HEK293 (cell line): ENCODE results near the gene ABHD12.

Experiments
- CTCF ChIA-PET: fragments of 350-600 bp; formaldehyde crosslinking; extraction: SDS; loops from one replicate; lab custom pipeline; 2021; ENCODE audit warnings: antibody characterized with exemption; lab: Yijun Ruan, JAX
- POLR2A ChIA-PET: fragments of 300-600 bp; formaldehyde crosslinking; extraction: SDS; loops from one replicate; lab custom pipeline; 2020; ENCODE audit warnings: antibody characterized with exemption, inconsistent platforms; lab: Yijun Ruan, JAX
- H3K27ac ChIP-seq: fragments of 200-500 bp; sonication (Bioruptor generic); 2 replicates; pipeline ENCODE4 v1.5.1; 2014; ENCODE audit warnings: low read depth, low read length, control low read depth, inconsistent platforms; ENCODE audit errors: extremely low read depth
- H3K36me3 ChIP-seq, 2 experiments: fragments of 200-500 bp in 1 of 2; sonication (Bioruptor generic) in 1 of 2; 1 replicate in 1 of 2; 2 replicates in 1 of 2; pipeline ENCODE4 v1.5.1; 2014 to 2017; ENCODE audit warnings: inconsistent platforms in 2 of 2, low read length in 2 of 2; ENCODE audit not compliant: control insufficient read depth in 2 of 2, insufficient read depth in 1 of 2
- H3K4me1 ChIP-seq: fragments of 200-500 bp; sonication (Bioruptor generic); 2 replicates; pipeline ENCODE4 v1.5.1; 2014; ENCODE audit warnings: mild to moderate bottlenecking, low read length, inconsistent platforms; ENCODE audit not compliant: control insufficient read depth, insufficient read depth
- H3K4me3 ChIP-seq: 2 replicates; pipeline ENCODE4 v1.5.1; 2011; ENCODE audit warnings: low read depth, mild to moderate bottlenecking, control low read depth, low read length, moderate library complexity
- H3K9me3 ChIP-seq: fragments of 200-500 bp; sonication (Bioruptor generic); 2 replicates; pipeline ENCODE4 v1.5.1; 2014; ENCODE audit warnings: low read depth, low read length, inconsistent platforms; ENCODE audit not compliant: control insufficient read depth, insufficient read depth
- BCL11A ChIP-seq: fragments of 450-650 bp; formaldehyde crosslinking; IDR thresholded peaks from 2 replicates; pipeline ENCODE4 v1.5.1; 2016; ENCODE audit warnings: low read depth, missing biosample characterization, missing genetic modification characterization
- BCL11B ChIP-seq: fragments of 450-650 bp; formaldehyde crosslinking; IDR thresholded peaks from 2 replicates; pipeline ENCODE4 v1.5.1; 2016; ENCODE audit warnings: low read depth, missing biosample characterization, missing genetic modification characterization
- FEZF1 ChIP-seq: fragments of 450-650 bp; formaldehyde crosslinking; IDR thresholded peaks from 2 replicates; pipeline ENCODE4 v1.5.1; 2016; ENCODE audit warnings: missing biosample characterization, missing genetic modification characterization
- GLI4 ChIP-seq: fragments of 450-650 bp; formaldehyde crosslinking; IDR thresholded peaks from 2 replicates; pipeline ENCODE4 v1.5.1; 2016; ENCODE audit warnings: missing biosample characterization, missing genetic modification characterization
- GLIS2 ChIP-seq: fragments of 450-650 bp; formaldehyde crosslinking; IDR thresholded peaks from 2 replicates; pipeline ENCODE4 v1.5.1; 2016; ENCODE audit warnings: missing biosample characterization, missing genetic modification characterization
- KLF16 ChIP-seq: fragments of 450-650 bp; formaldehyde crosslinking; IDR thresholded peaks from 2 replicates; pipeline ENCODE4 v1.5.1; 2017; ENCODE audit warnings: missing biosample characterization, missing genetic modification characterization
- KLF7 ChIP-seq: fragments of 450-650 bp; formaldehyde crosslinking; IDR thresholded peaks from 2 replicates; pipeline ENCODE4 v1.5.1; 2016; ENCODE audit warnings: missing biosample characterization, missing genetic modification characterization, borderline replicate concordance
- KLF8 ChIP-seq: fragments of 450-650 bp; formaldehyde crosslinking; IDR thresholded peaks from 2 replicates; pipeline ENCODE4 v1.5.1; 2016; ENCODE audit warnings: missing biosample characterization, missing genetic modification characterization
- KLF9 ChIP-seq: fragments of 450-650 bp; formaldehyde crosslinking; IDR thresholded peaks from 2 replicates; pipeline ENCODE4 v1.5.1; 2016; ENCODE audit warnings: missing biosample characterization, missing genetic modification characterization, low read depth
- SP2 ChIP-seq: fragments of 450-650 bp; formaldehyde crosslinking; IDR thresholded peaks from 2 replicates; pipeline ENCODE4 v1.5.1; 2016; ENCODE audit warnings: missing biosample characterization, missing genetic modification characterization
- TRIM28 ChIP-seq: IDR thresholded peaks from 2 replicates; pipeline ENCODE4 v1.6.1; 2011; ENCODE audit warnings: low read length, control low read depth, borderline replicate concordance
- YY1 ChIP-seq: fragments of 450-650 bp; formaldehyde crosslinking; IDR thresholded peaks from 2 replicates; pipeline ENCODE4 v1.5.1; 2018; ENCODE audit warnings: missing biosample characterization, missing genetic modification characterization
- ZBTB17 ChIP-seq: fragments of 450-650 bp; formaldehyde crosslinking; IDR thresholded peaks from 2 replicates; pipeline ENCODE4 v1.5.1; 2016; ENCODE audit warnings: missing biosample characterization, missing genetic modification characterization
- ZEB2 ChIP-seq: fragments of 450-650 bp; formaldehyde crosslinking; IDR thresholded peaks from 2 replicates; pipeline ENCODE4 v1.5.1; 2016; ENCODE audit warnings: missing biosample characterization, missing genetic modification characterization
- ZFHX2 ChIP-seq: fragments of 450-650 bp; formaldehyde crosslinking; conservative IDR thresholded peaks from 2 replicates; pipeline ENCODE4 v1.5.1; 2016; ENCODE audit warnings: missing biosample characterization, missing genetic modification characterization
- ZIC2 ChIP-seq: fragments of 450-650 bp; formaldehyde crosslinking; IDR thresholded peaks from 2 replicates; pipeline ENCODE4 v1.5.1; 2016; ENCODE audit warnings: missing biosample characterization, missing genetic modification characterization
- ZNF26 ChIP-seq: fragments of 450-650 bp; formaldehyde crosslinking; IDR thresholded peaks from 2 replicates; pipeline ENCODE4 v1.5.1; 2016; ENCODE audit warnings: missing biosample characterization, missing genetic modification characterization
- ZNF302 ChIP-seq: fragments of 450-650 bp; formaldehyde crosslinking; IDR thresholded peaks from 2 replicates; pipeline ENCODE4 v1.5.1; 2016; ENCODE audit warnings: missing biosample characterization, missing genetic modification characterization, low read depth
- ZNF341 ChIP-seq: fragments of 450-650 bp; formaldehyde crosslinking; IDR thresholded peaks from 2 replicates; pipeline ENCODE4; 2016; ENCODE audit warnings: low read depth, missing biosample characterization, missing genetic modification characterization
- ZNF350 ChIP-seq: fragments of 450-650 bp; formaldehyde crosslinking; IDR thresholded peaks from 2 replicates; pipeline ENCODE4 v1.5.0; 2017; ENCODE audit warnings: missing biosample characterization, mild to moderate bottlenecking, missing genetic modification characterization
- ZNF366 ChIP-seq: fragments of 450-650 bp; formaldehyde crosslinking; conservative IDR thresholded peaks from 2 replicates; pipeline ENCODE4 v1.5.1; 2016; ENCODE audit warnings: missing biosample characterization, missing genetic modification characterization
- ZNF37A ChIP-seq: fragments of 450-650 bp; IDR thresholded peaks from 2 replicates; pipeline ENCODE4 v1.5.1; 2018; ENCODE audit warnings: missing biosample characterization, missing genetic modification characterization
- ZNF513 ChIP-seq: fragments of 450-650 bp; IDR thresholded peaks from 2 replicates; pipeline ENCODE4 v1.5.1; 2018; ENCODE audit warnings: missing biosample characterization, missing genetic modification characterization
- ZNF610 ChIP-seq: fragments of 450-650 bp; formaldehyde crosslinking; IDR thresholded peaks from 2 replicates; pipeline ENCODE4 v1.5.1; 2016; ENCODE audit warnings: missing biosample characterization, missing genetic modification characterization, borderline replicate concordance
- ZNF692 ChIP-seq: fragments of 450-650 bp; formaldehyde crosslinking; IDR thresholded peaks from 2 replicates; pipeline ENCODE4 v1.5.1; 2016; ENCODE audit warnings: missing biosample characterization, missing genetic modification characterization
- ZNF768 ChIP-seq: fragments of 450-650 bp; formaldehyde crosslinking; IDR thresholded peaks from 2 replicates; pipeline ENCODE4 v1.5.1; 2018; ENCODE audit warnings: missing biosample characterization, mild to moderate bottlenecking, missing genetic modification characterization
- TF ChIP-seq, protein P1 (sequence below): fragments of 450-650 bp; formaldehyde crosslinking; optimal IDR thresholded peaks from 2 replicates; pipeline ENCODE3; 2016; ENCODE audit warnings: missing biosample characterization, mild to moderate bottlenecking, missing genetic modification characterization
- TF ChIP-seq, protein P2 (sequence below): fragments of 450-650 bp; formaldehyde crosslinking; IDR thresholded peaks from 2 replicates; pipeline ENCODE4 v1.5.1; 2016; ENCODE audit warnings: missing biosample characterization, missing genetic modification characterization
- TF ChIP-seq, protein P3 (sequence below): fragments of 450-650 bp; formaldehyde crosslinking; IDR thresholded peaks from 2 replicates; pipeline ENCODE4 v1.5.1; 2016; ENCODE audit warnings: missing biosample characterization, missing genetic modification characterization

Gene ABHD12

DNA sequence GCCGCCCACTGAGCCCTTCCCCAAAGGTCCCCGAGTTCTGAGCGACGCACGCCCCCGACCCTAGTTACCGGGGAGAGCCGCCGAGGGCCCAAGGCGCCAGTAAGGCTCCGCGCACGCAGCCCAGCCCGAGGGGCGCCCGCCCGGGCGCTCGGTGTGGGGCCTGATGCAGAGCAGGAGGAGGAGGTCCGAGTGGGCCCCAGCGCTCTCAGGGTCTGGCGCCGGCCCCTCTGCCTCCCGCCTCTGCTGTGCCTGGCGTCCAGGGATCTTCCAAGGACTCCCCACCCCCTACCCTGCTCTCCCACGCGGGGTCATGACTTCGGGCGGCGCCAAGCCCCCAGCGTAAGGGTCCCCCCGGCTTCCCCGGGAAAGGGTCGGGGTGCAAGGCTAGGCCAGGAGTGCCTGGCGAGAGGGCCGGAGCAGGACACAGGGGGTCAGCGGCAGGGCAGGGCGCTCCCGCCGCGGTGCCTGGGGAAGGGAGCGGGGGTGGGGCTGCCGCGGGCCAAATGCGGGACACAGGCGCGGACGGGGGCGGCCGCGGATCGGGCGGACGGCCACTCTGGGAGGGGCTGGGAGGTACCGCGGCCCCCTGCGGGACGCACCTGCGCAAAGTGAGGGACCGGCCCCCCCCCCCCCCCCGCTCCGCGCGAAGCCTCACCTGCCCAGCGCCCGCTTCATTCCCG lies 637 bp downstream of the ABHD12 start (continued):
- no peak for TF ChIP-seq ZNF26 (tag by site-specific recombination)
- TF ChIP-seq, protein P1, sequence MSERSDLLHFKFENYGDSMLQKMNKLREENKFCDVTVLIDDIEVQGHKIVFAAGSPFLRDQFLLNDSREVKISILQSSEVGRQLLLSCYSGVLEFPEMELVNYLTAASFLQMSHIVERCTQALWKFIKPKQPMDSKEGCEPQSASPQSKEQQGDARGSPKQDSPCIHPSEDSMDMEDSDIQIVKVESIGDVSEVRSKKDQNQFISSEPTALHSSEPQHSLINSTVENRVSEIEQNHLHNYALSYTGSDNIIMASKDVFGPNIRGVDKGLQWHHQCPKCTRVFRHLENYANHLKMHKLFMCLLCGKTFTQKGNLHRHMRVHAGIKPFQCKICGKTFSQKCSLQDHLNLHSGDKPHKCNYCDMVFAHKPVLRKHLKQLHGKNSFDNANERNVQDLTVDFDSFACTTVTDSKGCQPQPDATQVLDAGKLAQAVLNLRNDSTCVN, result peak; percentile 79
- TF ChIP-seq ZNF610, result peak; percentile 59; the same call in 1 of the 2 replicates
- TF ChIP-seq BCL11B (tag by site-specific recombination), result 0 out of 2 replicates have a peak, but pooled peaks have one; percentile 37
- TF ChIP-seq ZFHX2, result peak; percentile 96
- TF ChIP-seq, protein P2, sequence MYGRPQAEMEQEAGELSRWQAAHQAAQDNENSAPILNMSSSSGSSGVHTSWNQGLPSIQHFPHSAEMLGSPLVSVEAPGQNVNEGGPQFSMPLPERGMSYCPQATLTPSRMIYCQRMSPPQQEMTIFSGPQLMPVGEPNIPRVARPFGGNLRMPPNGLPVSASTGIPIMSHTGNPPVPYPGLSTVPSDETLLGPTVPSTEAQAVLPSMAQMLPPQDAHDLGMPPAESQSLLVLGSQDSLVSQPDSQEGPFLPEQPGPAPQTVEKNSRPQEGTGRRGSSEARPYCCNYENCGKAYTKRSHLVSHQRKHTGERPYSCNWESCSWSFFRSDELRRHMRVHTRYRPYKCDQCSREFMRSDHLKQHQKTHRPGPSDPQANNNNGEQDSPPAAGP (tag by site-specific recombination), result peak; percentile 68; the same call in 1 of the 2 replicates
- no peak for TF ChIP-seq FEZF1 (tag by site-specific recombination)
- TF ChIP-seq SP2 (tag by site-specific recombination), result peak; percentile 56
- TF ChIP-seq KLF7 (tag by site-specific recombination), result no peak
- TF ChIP-seq ZNF692 (tag by site-specific recombination), result peak; percentile 97
- TF ChIP-seq KLF9 (tag by site-specific recombination), result peak; percentile 58; the same call in 1 of the 2 replicates
- TF ChIP-seq BCL11A (tag by site-specific recombination), result peak; percentile 66
- TF ChIP-seq TRIM28, result no peak
- TF ChIP-seq ZIC2 (tag by site-specific recombination), result peak; percentile 89
- no peak for TF ChIP-seq ZNF513 (tag by site-specific recombination)
- 0 out of 2 replicates have a peak, but pooled peaks have one; percentile 29 for TF ChIP-seq ZEB2
- TF ChIP-seq ZNF341, result peak; percentile 99
- TF ChIP-seq KLF8, result peak; percentile 80; the same call in 1 of the 2 replicates
- TF ChIP-seq GLIS2, result peak; percentile 99

GRCh38 chr20:25389401-25389857 lies 1.2 kb downstream of the ABHD12 start:
- Histone ChIP-seq H3K4me3 (peak overlapping the region; percentile 99), H3K4me1 (peaks cover 2% of the 10 kb centered on the region; the same call in 1 of the 2 replicates), H3K27ac (peak overlapping the region; percentile 93), H3K9me3 (no peaks in the 10 kb centered on the region), H3K36me3 (peaks cover 0 to 8% of the 10 kb centered on the region in 2 experiments; a peak in 2 of 3 replicates)
- ChIA-PET POLR2A (interaction anchor here (0.6 to 0.7 kb wide), 2 partner anchors 18 to 191 kb away, joined by 3 read pairs; no protein-coding TSS in a partner anchor), CTCF (no interaction called here)
- TF ChIP-seq ZBTB17 (tag by site-specific recombination) (0 out of 2 replicates have a peak, but pooled peaks have one; percentile 52), ZNF302 (tag by site-specific recombination) (no peak), ZNF37A (tag by site-specific recombination) (no peak), KLF16 (tag by site-specific recombination) (no peak), ZNF768 (tag by site-specific recombination) (no peak), YY1 (tag by site-specific recombination) (no peak), GLI4 (tag by site-specific recombination) (no peak), ZNF350 (tag by site-specific recombination) (no peak), ZNF366 (0 out of 2 replicates have a peak, but pooled peaks have one; percentile 21)
- TF ChIP-seq, protein P3, sequence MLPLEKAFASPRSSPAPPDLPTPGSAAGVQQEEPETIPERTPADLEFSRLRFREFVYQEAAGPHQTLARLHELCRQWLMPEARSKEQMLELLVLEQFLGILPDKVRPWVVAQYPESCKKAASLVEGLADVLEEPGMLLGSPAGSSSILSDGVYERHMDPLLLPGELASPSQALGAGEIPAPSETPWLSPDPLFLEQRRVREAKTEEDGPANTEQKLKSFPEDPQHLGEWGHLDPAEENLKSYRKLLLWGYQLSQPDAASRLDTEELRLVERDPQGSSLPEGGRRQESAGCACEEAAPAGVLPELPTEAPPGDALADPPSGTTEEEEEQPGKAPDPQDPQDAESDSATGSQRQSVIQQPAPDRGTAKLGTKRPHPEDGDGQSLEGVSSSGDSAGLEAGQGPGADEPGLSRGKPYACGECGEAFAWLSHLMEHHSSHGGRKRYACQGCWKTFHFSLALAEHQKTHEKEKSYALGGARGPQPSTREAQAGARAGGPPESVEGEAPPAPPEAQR, result no peak
